OCI-LY3 (cell line): Measurements from ENCODE around the gene SDR9C7.
"Not testable (repeated sequence)": the region's sequence is repeated elsewhere in the genome, so short reads cannot be mapped to it uniquely, and the experiment has no call there.

ENCODE experiments used
- H2AFZ ChIP-seq: fragments of 200-600, 300-600 bp; shearing (Covaris generic); 2 replicates; pipeline ENCODE4 v1.6.0; 2014; ENCODE audit warnings: antibody characterized with exemption, low read depth, low read length
- H3K27ac ChIP-seq: fragments of 200-600, 300-600 bp; sonication (generic); 2 replicates; pipeline ENCODE4 v1.5.1; 2014; ENCODE audit warnings: mild to moderate bottlenecking, low read length, moderate library complexity, mixed read lengths
- H3K27me3 ChIP-seq: fragments of 200-600, 300-600 bp; sonication (generic); 2 replicates; pipeline ENCODE4 v1.6.1; 2014; ENCODE audit warnings: low read depth, low read length, mixed read lengths
- H3K36me3 ChIP-seq: fragments of 200-600, 300-600 bp; sonication (generic); replicated peaks from 2 replicates; pipeline ENCODE3; 2014; ENCODE audit warnings: low read depth, low read length, mixed read lengths
- H3K4me1 ChIP-seq: fragments of 300-600, 200-600 bp; sonication (generic); 2 replicates; pipeline ENCODE4 v1.6.1; 2014; ENCODE audit warnings: low read length, mixed read lengths
- H3K4me2 ChIP-seq: fragments of 200-600, 300-600 bp; sonication (generic); 2 replicates; pipeline ENCODE4 v1.6.1; 2014; ENCODE audit warnings: low read length, mixed read lengths
- H3K4me3 ChIP-seq: fragments of 300-600, 200-600 bp; sonication (generic); 2 replicates; pipeline ENCODE4 v1.5.1; 2014; ENCODE audit warnings: antibody characterized with exemption, mild to moderate bottlenecking, low read length, moderate library complexity
- H3K79me2 ChIP-seq: fragments of 300-600, 200-600 bp; shearing (Covaris generic); 2 replicates; pipeline ENCODE4 v1.6.1; 2014; ENCODE audit warnings: mild to moderate bottlenecking, low read length, mixed read lengths
- H3K9ac ChIP-seq: fragments of 300-600, 200-600 bp; shearing (Covaris generic); 2 replicates; pipeline ENCODE4 v1.6.0; 2014; ENCODE audit warnings: mild to moderate bottlenecking, low read length, moderate library complexity
- H3K9me3 ChIP-seq: fragments of 200-600, 300-600 bp; shearing (Covaris generic); 2 replicates; pipeline ENCODE4 v1.6.1; 2014; ENCODE audit warnings: low read length, mixed read lengths; ENCODE audit not compliant: insufficient read depth
- H4K20me1 ChIP-seq: fragments of 200-600, 300-600 bp; sonication (generic); 2 replicates; pipeline ENCODE4 v1.6.1; 2016; ENCODE audit warnings: low read length, mixed read lengths; ENCODE audit not compliant: insufficient read depth
- EZH2phosphoT487 ChIP-seq: fragments of 200-600 bp; shearing (Covaris generic); IDR thresholded peaks from 2 replicates; pipeline ENCODE4 v1.6.1; 2018; ENCODE audit warnings: antibody characterized with exemption, mixed run types, low read depth
- TF ChIP-seq, protein P1 (sequence below): fragments of 200-600, 300-600 bp; sonication (generic); IDR thresholded peaks from 2 replicates; pipeline ENCODE4 v1.5.1; 2014; ENCODE audit warnings: antibody characterized with exemption, low read length, low read depth

The SDR9C7 gene

DNA sequence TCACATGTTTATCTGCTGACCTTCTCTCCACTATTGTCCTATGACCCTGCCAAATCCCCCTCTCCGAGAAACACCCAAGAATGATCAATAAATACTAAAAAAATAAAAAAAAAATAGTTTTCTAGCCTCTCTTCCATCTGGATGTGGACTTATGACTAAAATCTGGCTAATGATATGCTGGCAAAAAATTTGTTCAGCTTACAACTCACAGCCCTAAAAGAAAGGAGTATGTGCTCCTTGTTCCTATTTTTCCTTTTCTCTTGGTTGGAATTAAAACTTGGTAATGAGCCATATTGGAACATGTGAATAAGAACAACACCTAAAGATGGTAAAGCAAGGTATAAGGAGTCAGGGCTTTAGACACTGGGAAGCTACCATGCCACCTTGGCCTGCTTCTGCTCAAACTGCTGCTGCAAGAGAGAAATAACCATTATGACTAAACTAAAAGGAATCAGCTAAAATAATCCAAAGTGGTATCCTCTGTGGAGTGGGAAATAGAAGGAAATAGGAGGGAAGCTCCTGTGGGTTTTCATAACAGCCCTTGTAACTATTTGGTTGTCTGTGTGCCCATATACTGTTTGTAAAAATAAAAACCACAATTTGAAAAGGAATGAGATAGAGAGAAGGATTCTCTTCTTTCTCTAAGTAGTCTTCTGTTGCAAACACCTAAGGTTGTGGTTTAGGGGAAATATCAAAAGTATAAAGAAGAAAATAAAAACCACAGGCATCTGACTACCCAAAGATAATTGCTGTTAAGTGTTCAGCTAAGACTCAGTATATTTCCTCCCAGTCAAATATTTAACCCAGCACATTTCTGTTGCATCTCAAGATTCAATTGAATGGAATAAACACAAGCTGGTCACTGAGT, 53.8 kb downstream of the SDR9C7 start:
- H3K36me3 ChIP-seq, result no peaks in the 10 kb centered on the region
- no peaks in the 10 kb centered on the region for H3K4me1 ChIP-seq
- no peaks in the 10 kb centered on the region for H4K20me1 ChIP-seq
- H3K9me3 ChIP-seq, result no peaks in the 10 kb centered on the region
- no peaks in the 10 kb centered on the region for H3K79me2 ChIP-seq
- H3K27ac ChIP-seq, result no peak overlapping the region
- H3K27me3 ChIP-seq, result peaks cover 5% of the 10 kb centered on the region; the same call in 1 of the 2 replicates
- H3K4me2 ChIP-seq, result no peak overlapping the region
- no peak overlapping the region for H2AFZ ChIP-seq
- TF ChIP-seq, protein P1, sequence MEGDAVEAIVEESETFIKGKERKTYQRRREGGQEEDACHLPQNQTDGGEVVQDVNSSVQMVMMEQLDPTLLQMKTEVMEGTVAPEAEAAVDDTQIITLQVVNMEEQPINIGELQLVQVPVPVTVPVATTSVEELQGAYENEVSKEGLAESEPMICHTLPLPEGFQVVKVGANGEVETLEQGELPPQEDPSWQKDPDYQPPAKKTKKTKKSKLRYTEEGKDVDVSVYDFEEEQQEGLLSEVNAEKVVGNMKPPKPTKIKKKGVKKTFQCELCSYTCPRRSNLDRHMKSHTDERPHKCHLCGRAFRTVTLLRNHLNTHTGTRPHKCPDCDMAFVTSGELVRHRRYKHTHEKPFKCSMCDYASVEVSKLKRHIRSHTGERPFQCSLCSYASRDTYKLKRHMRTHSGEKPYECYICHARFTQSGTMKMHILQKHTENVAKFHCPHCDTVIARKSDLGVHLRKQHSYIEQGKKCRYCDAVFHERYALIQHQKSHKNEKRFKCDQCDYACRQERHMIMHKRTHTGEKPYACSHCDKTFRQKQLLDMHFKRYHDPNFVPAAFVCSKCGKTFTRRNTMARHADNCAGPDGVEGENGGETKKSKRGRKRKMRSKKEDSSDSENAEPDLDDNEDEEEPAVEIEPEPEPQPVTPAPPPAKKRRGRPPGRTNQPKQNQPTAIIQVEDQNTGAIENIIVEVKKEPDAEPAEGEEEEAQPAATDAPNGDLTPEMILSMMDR, result no peak
- no peak for TF ChIP-seq EZH2phosphoT487
- H3K4me3 ChIP-seq, result no peak overlapping the region
- no peak overlapping the region for H3K9ac ChIP-seq

DNA sequence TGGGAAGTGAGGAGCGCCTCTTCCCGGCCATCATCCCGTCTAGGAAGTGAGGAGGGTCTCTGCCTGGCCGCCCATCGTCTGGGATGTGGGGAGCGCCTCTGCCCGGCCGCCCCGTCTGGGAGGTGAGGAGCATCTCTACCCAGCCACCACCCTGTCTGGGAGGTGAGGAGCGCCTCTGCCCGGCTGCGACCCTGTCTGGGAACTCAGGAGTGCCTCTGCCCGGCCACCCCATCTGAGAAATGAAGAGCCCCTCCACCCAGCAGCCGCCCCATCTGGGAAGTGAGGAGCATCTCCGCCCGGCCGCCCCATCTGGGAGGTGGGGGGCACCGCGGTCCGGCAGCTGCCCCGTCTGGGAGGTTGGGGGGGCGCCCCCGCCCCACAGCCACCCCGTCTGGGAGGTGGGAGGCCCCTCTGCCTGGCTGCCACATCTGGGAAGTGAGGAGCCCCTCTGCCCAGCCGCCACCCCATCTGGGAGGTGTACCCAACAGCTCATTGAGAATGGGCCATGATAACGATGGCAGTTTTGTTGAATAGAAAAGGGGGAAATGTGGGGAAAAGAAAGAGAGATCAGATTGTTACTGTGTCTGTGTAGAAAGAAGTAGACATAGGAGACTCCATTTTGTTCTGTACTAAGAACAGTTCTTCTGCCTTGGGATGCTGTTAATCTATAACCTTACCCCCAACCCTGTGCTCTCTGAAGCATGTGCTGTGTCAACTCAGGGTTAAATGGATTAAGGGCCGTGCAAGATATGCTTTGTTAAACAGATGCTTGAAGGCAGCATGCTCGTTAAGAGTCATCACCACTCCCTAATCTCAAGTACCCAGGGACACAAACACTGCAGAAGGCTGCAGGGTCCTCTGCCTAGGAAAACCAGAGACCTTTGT, 54.7 kb downstream of the SDR9C7 start:
- not testable (repeated sequence) for H4K20me1 ChIP-seq, H3K4me2 ChIP-seq, H3K9me3 ChIP-seq

DNA sequence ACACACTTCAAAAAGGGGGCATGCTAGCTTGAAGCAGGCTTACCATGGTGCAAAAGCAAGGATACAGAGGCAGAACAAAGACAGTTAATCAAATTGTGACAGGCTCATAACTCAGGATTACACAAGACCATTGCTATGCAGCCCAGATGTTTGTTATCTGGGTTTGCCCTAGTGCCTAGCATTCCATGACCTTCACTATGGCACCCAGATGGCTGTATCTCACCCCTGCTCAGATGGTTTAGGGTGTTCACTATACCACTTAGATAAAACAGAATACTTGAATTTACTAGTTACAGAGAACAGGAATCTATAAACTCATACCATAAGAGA, 56.2 kb downstream of the SDR9C7 start:
- no peak overlapping the region for H3K27ac ChIP-seq
- no peak for TF ChIP-seq EZH2phosphoT487
- TF ChIP-seq, protein P1, result no peak
- H3K4me1 ChIP-seq, result no peaks in the 10 kb centered on the region
- H2AFZ ChIP-seq, result no peak overlapping the region
- no peaks in the 10 kb centered on the region for H4K20me1 ChIP-seq
- no peak overlapping the region for H3K4me3 ChIP-seq
- no peaks in the 10 kb centered on the region for H3K79me2 ChIP-seq
- H3K4me2 ChIP-seq, result no peak overlapping the region
- 0 out of 2 replicates have a peak, but pooled peaks cover 5% of the 10 kb centered on the region for H3K27me3 ChIP-seq
- no peak overlapping the region for H3K9ac ChIP-seq
- no peaks in the 10 kb centered on the region for H3K9me3 ChIP-seq
- H3K36me3 ChIP-seq, result no peaks in the 10 kb centered on the region

More for the DNA sequence above, 54.7 kb downstream of the SDR9C7 start:
- H2AFZ ChIP-seq, H3K36me3 ChIP-seq, H3K79me2 ChIP-seq, H3K4me1 ChIP-seq, H3K27me3 ChIP-seq, H3K9ac ChIP-seq, H3K27ac ChIP-seq, H3K4me3 ChIP-seq: not testable (repeated sequence)

DNA sequence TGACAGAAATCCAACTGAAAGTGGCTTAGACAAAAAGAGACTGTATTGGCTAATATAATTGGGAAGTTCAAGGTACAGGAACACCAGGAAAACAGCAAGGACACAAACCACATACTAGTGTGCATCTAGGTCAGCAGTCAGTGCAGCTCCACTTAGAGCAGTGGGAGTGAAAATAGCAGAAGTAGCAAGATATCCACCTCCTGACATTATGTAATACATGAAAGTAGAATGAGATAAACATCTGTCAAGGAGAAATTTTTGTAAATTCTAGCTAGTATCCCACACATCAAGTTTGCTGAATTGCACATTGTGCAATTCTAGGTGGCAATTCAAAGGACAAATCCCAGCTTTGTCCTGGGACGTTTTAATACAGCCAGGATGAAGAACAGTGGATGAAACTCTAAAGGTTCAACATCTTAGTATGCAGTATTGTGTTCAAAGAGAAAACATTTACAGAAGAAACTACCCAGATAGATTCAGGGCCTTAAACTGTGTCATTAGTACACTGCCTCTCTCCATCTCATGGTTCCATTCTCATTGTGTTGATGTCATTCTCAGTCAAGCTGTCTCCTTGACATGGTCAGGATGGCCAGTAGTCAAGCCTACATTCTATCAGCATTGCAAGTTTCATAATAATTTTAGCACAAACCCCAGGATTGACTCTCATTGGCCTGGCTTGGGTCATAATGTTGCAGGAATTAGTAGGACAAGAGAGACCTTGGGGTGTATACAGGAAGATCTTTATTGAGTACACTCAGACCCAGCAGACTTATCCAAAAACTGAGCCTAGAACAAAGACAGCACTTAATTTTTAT, 56.8 kb downstream of the SDR9C7 start:
- H2AFZ ChIP-seq, result no peak overlapping the region
- no peak overlapping the region for H3K27ac ChIP-seq
- H3K79me2 ChIP-seq, result no peaks in the 10 kb centered on the region
- no peak overlapping the region for H3K4me3 ChIP-seq
- TF ChIP-seq, protein P1, result no peak
- no peak for TF ChIP-seq EZH2phosphoT487
- no peaks in the 10 kb centered on the region for H3K36me3 ChIP-seq
- H3K9ac ChIP-seq, result no peak overlapping the region
- H3K4me2 ChIP-seq, result no peak overlapping the region
- H3K9me3 ChIP-seq, result no peaks in the 10 kb centered on the region
- 0 out of 2 replicates have a peak, but pooled peaks cover 5% of the 10 kb centered on the region for H3K27me3 ChIP-seq
- H3K4me1 ChIP-seq, result no peaks in the 10 kb centered on the region
- no peaks in the 10 kb centered on the region for H4K20me1 ChIP-seq
